ENCODE data around the gene TMEM132A. TPM values are rescaled to one million over a fixed set of nuclear protein-coding genes. Genes with fewer than 3 reads are reported as not detected.

TMEM132A gene
- total RNA-seq, 4 donors from 2014 or later, result 2.9 to 11.3 (median 6.7) TPM

GRCh38 chr11:60895687-60896086 is 28.6 kb upstream of the TMEM132A start:
- ATAC-seq (ENCODE audit: low FRiP score) (no peak), DNase-seq (ENCODE audit: low spot score) (no peak)
- TF ChIP-seq CTCF (IDR thresholded peaks at IDR 0.05), result no peak

- DNase-seq (ENCODE audit: low spot score), result no peak
- no peak for ATAC-seq (ENCODE audit: low FRiP score)
- no peak for TF ChIP-seq CTCF (IDR thresholded peaks at IDR 0.05)
Observed at GRCh38 chr11:60897496-60897895, 26.8 kb upstream of the TMEM132A start.

- peak in 2 of 3 donors; percentile 48 to 74 for TF ChIP-seq CTCF (IDR thresholded peaks at IDR 0.05)
- DNase-seq (ENCODE audit: low spot score) (no peak), ATAC-seq (ENCODE audit: low FRiP score) (peak; percentile 69)
Observed at GRCh38 chr11:60899046-60899936, 25.0 kb upstream of the TMEM132A start.

- TF ChIP-seq CTCF (IDR thresholded peaks at IDR 0.05), result no peak
- ATAC-seq (ENCODE audit: low FRiP score) (no peak), DNase-seq (ENCODE audit: low spot score) (no peak)
Observed at GRCh38 chr11:60899977-60900376, 24.3 kb upstream of the TMEM132A start.

GRCh38 chr11:60900673-60901404 is 23.4 kb upstream of the TMEM132A start:
- TF ChIP-seq CTCF (IDR thresholded peaks at IDR 0.05), result no peak
- DNase-seq (ENCODE audit: low spot score), result no peak
- ATAC-seq (ENCODE audit: low FRiP score), result no peak

- no peak for TF ChIP-seq CTCF (IDR thresholded peaks at IDR 0.05)
- no peak for DNase-seq (ENCODE audit: low spot score)
- ATAC-seq (ENCODE audit: low FRiP score), result no peak
Observed at GRCh38 chr11:60902625-60903024, 21.6 kb upstream of the TMEM132A start.

All from omental fat pad (tissue), 4 donors.